Chondrocyte (in vitro differentiated cells): Measurements from ENCODE around the gene SH3RF1. TPM values are rescaled to one million over a fixed set of nuclear protein-coding genes. Genes with fewer than 3 reads are reported as not detected.
"Not testable (repeated sequence)": the region's sequence is repeated elsewhere in the genome, so short reads cannot be mapped to it uniquely, and the experiment has no call there.

Source experiments
- DNase-seq: peaks from one replicate; pipeline ENCODE4 v3.0.0; 2021; ENCODE audit warnings: mixed read lengths, low spot score
- H3K27ac Mint-ChIP-seq: one replicate; pipeline ENCODE4 v1.8.0; 2021; ENCODE audit warnings: mild to moderate bottlenecking, moderate library complexity, mixed read lengths; ENCODE audit not compliant: unreplicated experiment
- H3K27me3 Mint-ChIP-seq: 2 replicates; pipeline ENCODE4 v1.8.0; 2021; ENCODE audit warnings: low read depth, mixed read lengths
- H3K36me3 Mint-ChIP-seq: 2 replicates; pipeline ENCODE4 v1.8.0; 2021; ENCODE audit warnings: low read depth, mixed read lengths
- H3K4me1 Mint-ChIP-seq: 2 replicates; pipeline ENCODE4 v1.8.0; 2021; ENCODE audit warnings: low read depth, mild to moderate bottlenecking, mixed read lengths
- H3K4me3 Mint-ChIP-seq: one replicate; pipeline ENCODE4 v1.8.0; 2021; ENCODE audit warnings: mild to moderate bottlenecking, moderate library complexity, mixed read lengths; ENCODE audit not compliant: unreplicated experiment
- H3K9me3 Mint-ChIP-seq: 2 replicates; pipeline ENCODE4 v1.8.0; 2021; ENCODE audit warnings: low read depth, mixed read lengths
- CTCF ChIP-seq: fragments of 200-600 bp; sonication (generic); IDR thresholded peaks from 2 replicates; pipeline ENCODE4 v1.5.0; 2021; ENCODE audit warnings: antibody characterized with exemption, mild to moderate bottlenecking, moderate library complexity
- total RNA-seq: library from RNA; stranded (reverse); gene quantifications from 3 replicates; pipeline ENCODE4 v1.2.1, GENCODE V29; 2021

Gene SH3RF1
- total RNA-seq, 1 donor from 2014 or later = 25.2 TPM

GRCh38 chr4:169305173-169305572, 34.4 kb upstream of the SH3RF1 start:
- no peak for DNase-seq
- Mint-ChIP-seq H3K4me1 (peaks cover 9% of the 10 kb centered on the region), H3K4me3 (no peak overlapping the region), H3K9me3 (no peaks in the 10 kb centered on the region), H3K27me3 (no peaks in the 10 kb centered on the region), H3K36me3 (no peaks in the 10 kb centered on the region), H3K27ac (no peak overlapping the region)
- TF ChIP-seq CTCF = no peak

- Mint-ChIP-seq H3K4me3 (no peak overlapping the region), H3K27ac (no peak overlapping the region), H3K9me3 (peaks cover 16% of the 10 kb centered on the region), H3K4me1 (no peaks in the 10 kb centered on the region), H3K36me3 (no peaks in the 10 kb centered on the region), H3K27me3 (no peaks in the 10 kb centered on the region)
- TF ChIP-seq CTCF = no peak
- DNase-seq = no peak
These were observed 25.1 kb upstream of the SH3RF1 start for GRCh38 chr4:169295822-169296221.

- Mint-ChIP-seq H3K4me1 (no peaks in the 10 kb centered on the region), H3K27ac (no peak overlapping the region), H3K4me3 (no peak overlapping the region), H3K9me3 (peaks cover 9% of the 10 kb centered on the region), H3K36me3 (no peaks in the 10 kb centered on the region), H3K27me3 (no peaks in the 10 kb centered on the region)
- no peak for DNase-seq
- TF ChIP-seq CTCF = no peak
These were observed 22.8 kb upstream of the SH3RF1 start for GRCh38 chr4:169293343-169294176.

GRCh38 chr4:169287983-169288382, 17.2 kb upstream of the SH3RF1 start:
- not testable (repeated sequence) for H3K27me3 Mint-ChIP-seq, H3K27ac Mint-ChIP-seq, DNase-seq, H3K4me3 Mint-ChIP-seq, H3K9me3 Mint-ChIP-seq, H3K4me1 Mint-ChIP-seq, H3K36me3 Mint-ChIP-seq

- Mint-ChIP-seq H3K4me1 (peaks cover 13% of the 10 kb centered on the region), H3K27me3 (no peaks in the 10 kb centered on the region), H3K36me3 (no peaks in the 10 kb centered on the region), H3K27ac (no peak overlapping the region), H3K9me3 (no peaks in the 10 kb centered on the region), H3K4me3 (no peak overlapping the region)
- TF ChIP-seq CTCF = peak; percentile 17
- DNase-seq = no peak
These were observed 16.0 kb upstream of the SH3RF1 start for GRCh38 chr4:169286562-169287301.
